Pancreas (tissue), 10 donors: ENCODE results near the gene ITGA1. TPM values are rescaled to one million over a fixed set of nuclear protein-coding genes. Genes with fewer than 3 reads are reported as not detected.
A peak's percentile ranks its signal among the peaks of the same experiment; 100 is the strongest.

Source experiments
- ATAC-seq, 4 donors: fragments of 200-7000 bp; cut with Tn5 transposase; one replicate each; pipeline versions ENCODE4 v1.8.0 to v1.9.1; 2020; ENCODE audit warnings: mild to moderate bottlenecking in 4 of 4, moderate library complexity in 4 of 4
- DNase-seq, 6 donors: peaks; one replicate each; pipeline ENCODE4 v3.0.0-alpha.2; 2020
- FAIRE-seq: peaks from 2 replicates; lab custom pipeline; 2012; peaks lifted over from hg19 to GRCh38; lab: Jason Lieb, UNC
- H3K27ac ChIP-seq, 4 donors: fragments of 200-600 bp; sonication (generic); 1 replicate in 3 of 4; 2 replicates in 1 of 4; pipeline versions ENCODE4 v1.5.0 to v1.8.0; 2020
- H3K27me3 ChIP-seq, 4 donors: fragments of 200-600 bp; one replicate each; pipeline ENCODE4 v1.8.0; 2021
- H3K36me3 ChIP-seq, 3 donors: fragments of 200-600 bp; sonication (generic) in 1 of 3; one replicate each; pipeline versions ENCODE4 v1.5.0 to v1.8.0; 2020 to 2021
- H3K4me1 ChIP-seq, 3 donors: fragments of 200-600 bp; one replicate each; pipeline ENCODE4 v1.8.0; 2021
- H3K4me3 ChIP-seq, 4 donors: fragments of 200-600 bp; sonication (generic) in 2 of 4; one replicate each; pipeline versions ENCODE4 v1.5.0 to v1.8.0; 2020 to 2021
- H3K9me3 ChIP-seq, 4 donors: fragments of 200-600 bp; one replicate each; pipeline ENCODE4 v1.8.0; 2021
- CTCF ChIP-seq, 4 donors: fragments of 200-600 bp; sonication (generic) in 3 of 4; IDR thresholded peaks; one replicate each; pipeline versions ENCODE4 v1.5.0 to v1.8.0; 2021; ENCODE audit warnings: antibody characterized with exemption in 4 of 4
- WGBS, 2 donors: extraction: QIAGEN DNeasy Blood & Tissue Kit; methylation state at CpG; one replicate each; pipeline ENCODE4 v1.1.7; 2013; 5-methylcytosine and 5-hydroxymethylcytosine counted together
- intact Hi-C, 3 donors: fragments of 100-400 bp; cut with DNase I; formaldehyde crosslinking; loops; one replicate each; pipeline versions ENCODE4 v1.11.1 to v1.14.2; 2022
- polyA plus RNA-seq, 2 donors: library from polyadenylated mRNA; stranded (reverse); fragments of 200-250 nt; gene quantifications; one replicate each; pipeline ENCODE4 v1.2.3, GENCODE V29; 2013
- total RNA-seq, 6 donors: library from RNA; stranded (reverse); fragmentation: NEBNext Ultra II Directional in 4 of 6; extraction: Animal tissue kit (Norgen Biotek cat#: 25700) in 4 of 6; gene quantifications; one replicate each; pipeline versions ENCODE4 v1.2.1 to v1.2.4, GENCODE V29; 2021 to 2023
- donor health status: healthy with polysubstance abuse.
- donor health status: DM: no; HTN: no; CAD: no; lungs with moderate emphysema.
- donor health status: DM: no; HTN: no; CAD: no.
- donor health status: control.
- donor health status: control.
- donor health status: Bipolar disorder and iron deficiency.
- donor health status: DM: yes; HTN: yes; CAD: no.
- donor health status: DM: no; HTN: no; CAD: no.
- donor health status: DM: no; HTN: no; CAD: no.
- donor health status: DM: yes; HTN: yes; CAD: no.

The ITGA1 gene
- total and polyA plus RNA-seq, 8 donors, result 1.9 to 18.3 (median 6.3) TPM

- ATAC-seq, result peak in 1 of 4 donors; percentile 40
- intact Hi-C loops, result no loop called here
- no peak for FAIRE-seq
- H3K4me3 ChIP-seq, result no peak overlapping the region
- WGBS, 2 donors, result 81% methylated on average over 2 of the region's 2 CpGs
- no peak overlapping the region for H3K27ac ChIP-seq
- H3K9me3 ChIP-seq, result no peaks in the 10 kb centered on the region
- no peaks in the 10 kb centered on the region for H3K4me1 ChIP-seq
- H3K36me3 ChIP-seq, result no peaks in the 10 kb centered on the region
- no peaks in the 10 kb centered on the region for H3K27me3 ChIP-seq
- no peak for TF ChIP-seq CTCF (IDR thresholded peaks at IDR 0.05)
- no peak for DNase-seq
Measured at GRCh38 chr5:52853650-52854049, 65.9 kb downstream of the ITGA1 start.

GRCh38 chr5:52854301-52854700 is 66.6 kb downstream of the ITGA1 start:
- FAIRE-seq, result no peak
- no peak overlapping the region for H3K4me3 ChIP-seq
- intact Hi-C loops, result no loop called here
- no peak for TF ChIP-seq CTCF (IDR thresholded peaks at IDR 0.05)
- H3K27me3 ChIP-seq, result no peaks in the 10 kb centered on the region
- H3K27ac ChIP-seq, result no peak overlapping the region
- H3K4me1 ChIP-seq, result no peaks in the 10 kb centered on the region
- no peaks in the 10 kb centered on the region for H3K9me3 ChIP-seq
- ATAC-seq, result no peak
- no peaks in the 10 kb centered on the region for H3K36me3 ChIP-seq
- no peak for DNase-seq
- WGBS, 2 donors, result 57 to 63% methylated on average over 2 of the region's 2 CpGs

GRCh38 chr5:52854949-52855348 is 67.2 kb downstream of the ITGA1 start:
- DNase-seq (no peak), ATAC-seq (no peak), FAIRE-seq (no peak)
- no peaks in the 10 kb centered on the region for H3K9me3 ChIP-seq
- WGBS, 2 donors, result 62 to 67% methylated on average over 2 of the region's 2 CpGs
- no peak for TF ChIP-seq CTCF (IDR thresholded peaks at IDR 0.05)
- no peaks in the 10 kb centered on the region for H3K27me3 ChIP-seq
- H3K4me3 ChIP-seq, result no peak overlapping the region
- H3K36me3 ChIP-seq, result no peaks in the 10 kb centered on the region
- H3K4me1 ChIP-seq, result no peaks in the 10 kb centered on the region
- intact Hi-C loops, result no loop called here
- no peak overlapping the region for H3K27ac ChIP-seq

GRCh38 chr5:52856564-52856963 is 68.8 kb downstream of the ITGA1 start:
- FAIRE-seq, result no peak
- no peak for TF ChIP-seq CTCF (IDR thresholded peaks at IDR 0.05)
- H3K4me1 ChIP-seq, result no peaks in the 10 kb centered on the region
- H3K4me3 ChIP-seq, result no peak overlapping the region
- H3K27me3 ChIP-seq, result no peaks in the 10 kb centered on the region
- no peak for DNase-seq
- no peak overlapping the region for H3K27ac ChIP-seq
- no peaks in the 10 kb centered on the region for H3K36me3 ChIP-seq
- no peaks in the 10 kb centered on the region for H3K9me3 ChIP-seq
- 73 to 78% methylated on average over 3 of the region's 3 CpGs for WGBS, 2 donors
- intact Hi-C loops, result no loop called here
- ATAC-seq, result no peak

GRCh38 chr5:52859628-52860027 is 71.9 kb downstream of the ITGA1 start:
- intact Hi-C loops, result no loop called here
- FAIRE-seq (no peak), ATAC-seq (no peak), DNase-seq (no peak)
- Histone ChIP-seq H3K27me3 (no peaks in the 10 kb centered on the region), H3K4me3 (no peak overlapping the region), H3K36me3 (no peaks in the 10 kb centered on the region), H3K27ac (no peak overlapping the region), H3K9me3 (no peaks in the 10 kb centered on the region), H3K4me1 (no peaks in the 10 kb centered on the region)
- WGBS, 2 donors, result 87 to 89% methylated on average over 2 of the region's 2 CpGs
- TF ChIP-seq CTCF (IDR thresholded peaks at IDR 0.05), result no peak
